Naive thymus-derived CD8-positive, alpha-beta T cell (primary cell): ENCODE data around the gene ZNF532. TPM values are rescaled to one million over a fixed set of nuclear protein-coding genes. Genes with fewer than 3 reads are reported as not detected.
A peak's percentile ranks its signal among the peaks of the same experiment; 100 is the strongest.
"Not testable (repeated sequence)": the region's sequence is repeated elsewhere in the genome, so short reads cannot be mapped to it uniquely, and the experiment has no call there.

Experiments used
- ATAC-seq, 2 donors: fragments of 150-1000 bp; cut with Tn5 transposase in 1 of 2; sonication (Bioruptor Pico), chemical (Tn5 transposase) in 1 of 2; 1 replicate in 1 of 2; 2 replicates in 1 of 2; pipeline ENCODE4 v1.10.0; 2021; ENCODE audit warnings: mild to moderate bottlenecking in 2 of 2, moderate library complexity in 2 of 2
- POLR2A ChIA-PET: fragments of 350-600 bp; sonication (Branson Sonifier 250); formaldehyde crosslinking; loops from one replicate; lab custom pipeline; 2021; ENCODE audit warnings: antibody characterized with exemption; lab: Charles Lee
- DNase-seq, 10 donors: peaks; one replicate each; pipeline versions ENCODE4 v3.0.0 to v3.0.0-alpha.2; 2020 to 2022
- H3K27ac Mint-ChIP-seq, 10 donors: one replicate each; pipeline ENCODE4 v1.8.0; 2020 to 2022; ENCODE audit warnings: mild to moderate bottlenecking in 10 of 10, mixed read lengths in 10 of 10, moderate library complexity in 4 of 10, inconsistent platforms in 1 of 10
- H3K27me3 Mint-ChIP-seq, 5 donors: one replicate each; pipeline ENCODE4 v1.8.0; 2021 to 2022; ENCODE audit warnings: mixed read lengths in 5 of 5
- H3K36me3 Mint-ChIP-seq, 3 donors: one replicate each; pipeline ENCODE4 v1.8.0; 2020 to 2022; ENCODE audit warnings: mixed read lengths in 3 of 3, mild to moderate bottlenecking in 2 of 3, inconsistent platforms in 1 of 3
- H3K4me1 Mint-ChIP-seq, 4 donors: one replicate each; pipeline ENCODE4 v1.8.0; 2021 to 2022; ENCODE audit warnings: mixed read lengths in 4 of 4
- H3K4me3 Mint-ChIP-seq, 10 donors: one replicate each; pipeline ENCODE4 v1.8.0; 2020 to 2022; ENCODE audit warnings: mild to moderate bottlenecking in 10 of 10, mixed read lengths in 10 of 10, moderate library complexity in 6 of 10, inconsistent platforms in 1 of 10
- H3K9me3 Mint-ChIP-seq, 9 donors: one replicate each; pipeline ENCODE4 v1.8.0; 2020 to 2022; ENCODE audit warnings: mixed read lengths in 9 of 9, mild to moderate bottlenecking in 3 of 9, inconsistent platforms in 1 of 9, moderate library complexity in 1 of 9
- polyA plus RNA-seq, 3 donors: library from polyadenylated mRNA; unstranded; fragments of 300-500 nt; fragmentation: Illumina TruSeq; gene quantifications; one replicate each; pipeline ENCODE4 v1.2.3, GENCODE V29; 2021
- total RNA-seq, 8 experiments: library from RNA in 2 of 8; stranded (reverse) in 2 of 8; gene quantifications; one replicate each; pipeline ENCODE4 v1.2.3 and lab custom pipeline; 2021 to 2026

The ZNF532 gene
- total and polyA plus RNA-seq, 5 experiments from 2014 or later, result 0.07 to 7.8 (median 3.8) TPM; not detected in 1

DNA sequence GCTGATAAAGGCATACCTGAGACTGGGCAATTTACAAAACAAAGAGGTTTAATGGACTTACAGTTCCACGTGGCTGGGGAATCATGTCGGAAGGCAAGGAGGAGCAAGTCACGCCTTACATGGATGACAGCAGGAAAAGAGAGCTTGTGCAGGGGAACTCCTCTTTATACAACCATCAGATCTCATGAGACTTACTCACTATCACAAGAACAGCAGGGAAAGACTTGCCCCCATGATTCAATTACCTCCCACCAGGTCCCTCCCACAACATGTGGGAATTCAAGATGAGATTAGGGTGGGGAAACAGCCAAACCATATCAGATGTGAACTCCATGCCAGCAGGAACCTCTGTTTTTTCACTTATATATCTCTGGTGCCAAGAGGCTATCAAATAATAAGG lies 34.8 kb upstream of the ZNF532 start:
- H3K36me3 Mint-ChIP-seq, POLR2A ChIA-PET, H3K4me3 Mint-ChIP-seq, H3K4me1 Mint-ChIP-seq, ATAC-seq, DNase-seq, H3K9me3 Mint-ChIP-seq: not testable (repeated sequence)
- Mint-ChIP-seq H3K27ac (peak overlapping the region in 1 of 10 donors; percentile 57), H3K27me3 (peaks cover 32 to 82% (median 35%) of the 10 kb centered on the region in 5 donors)

DNA sequence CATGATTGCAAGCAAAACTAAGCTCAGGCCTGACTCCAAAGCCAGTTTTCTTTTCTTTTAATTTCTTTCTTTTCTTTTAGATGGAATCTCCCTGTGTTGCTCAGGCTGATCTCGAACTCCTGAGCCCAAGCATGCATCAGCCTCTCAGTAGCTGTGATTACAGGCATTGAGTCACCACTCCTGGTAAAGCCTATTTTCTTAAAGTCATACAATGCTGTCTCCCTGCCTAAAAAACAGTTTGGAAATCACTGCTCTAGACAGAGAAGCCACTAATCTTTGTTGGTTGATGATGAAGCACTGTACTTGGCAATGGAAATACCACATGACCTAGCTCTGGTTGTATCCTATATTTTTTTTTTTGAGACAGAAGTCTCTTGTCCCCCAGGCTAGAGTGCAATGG lies 33.1 kb upstream of the ZNF532 start:
- no peaks in the 10 kb centered on the region for H3K4me1 Mint-ChIP-seq
- H3K4me3 Mint-ChIP-seq, result no peak overlapping the region
- no peak overlapping the region for H3K27ac Mint-ChIP-seq
- peaks cover 0 to 7% (median 0%) of the 10 kb centered on the region in 9 donors for H3K9me3 Mint-ChIP-seq
- H3K27me3 Mint-ChIP-seq, result peaks cover 26 to 74% (median 27%) of the 10 kb centered on the region in 5 donors
- H3K36me3 Mint-ChIP-seq, result no peaks in the 10 kb centered on the region
- POLR2A ChIA-PET, result no interaction called here
- ATAC-seq (no peak), DNase-seq (no peak)

DNA sequence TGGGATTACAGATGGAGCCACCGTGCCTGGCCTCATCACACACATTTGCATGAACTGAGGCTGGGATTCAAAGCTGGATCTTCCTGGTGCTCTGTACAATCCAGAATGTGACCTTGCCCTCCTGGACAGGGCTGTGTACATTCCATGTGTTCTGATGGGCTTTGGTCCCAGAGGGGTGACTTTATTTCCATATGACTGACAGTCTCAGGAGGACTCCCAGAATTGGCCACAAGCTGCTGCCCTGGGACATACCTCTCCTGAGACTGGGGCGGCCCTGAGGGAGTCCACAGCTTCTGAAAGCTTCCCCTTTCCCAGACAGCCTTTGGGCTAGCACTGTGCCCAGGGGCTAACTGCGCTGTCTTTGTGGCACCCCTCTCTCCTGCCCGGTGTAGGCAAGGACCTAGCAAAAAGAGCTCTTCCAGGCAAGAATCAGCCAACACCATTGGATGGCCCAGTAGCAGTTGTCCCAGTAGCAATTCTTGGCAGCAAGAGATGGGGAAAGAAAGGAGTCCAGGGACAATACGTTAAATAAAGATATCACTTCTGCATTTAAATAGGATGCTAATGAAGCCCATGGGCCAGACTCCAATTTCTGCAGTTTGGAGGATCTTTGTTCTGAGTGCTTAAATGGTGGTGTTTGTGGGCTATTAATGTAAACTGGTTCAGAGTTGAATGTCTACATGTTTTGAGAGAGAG lies 26.4 kb upstream of the ZNF532 start:
- Mint-ChIP-seq H3K36me3 (no peaks in the 10 kb centered on the region), H3K27ac (no peak overlapping the region), H3K4me1 (no peaks in the 10 kb centered on the region), H3K4me3 (no peak overlapping the region), H3K9me3 (peaks cover 0 to 4% (median 0%) of the 10 kb centered on the region in 9 donors), H3K27me3 (peaks cover 14 to 69% (median 22%) of the 10 kb centered on the region in 5 donors)
- DNase-seq (no peak), ATAC-seq (no peak)
- POLR2A ChIA-PET, result no interaction called here

DNA sequence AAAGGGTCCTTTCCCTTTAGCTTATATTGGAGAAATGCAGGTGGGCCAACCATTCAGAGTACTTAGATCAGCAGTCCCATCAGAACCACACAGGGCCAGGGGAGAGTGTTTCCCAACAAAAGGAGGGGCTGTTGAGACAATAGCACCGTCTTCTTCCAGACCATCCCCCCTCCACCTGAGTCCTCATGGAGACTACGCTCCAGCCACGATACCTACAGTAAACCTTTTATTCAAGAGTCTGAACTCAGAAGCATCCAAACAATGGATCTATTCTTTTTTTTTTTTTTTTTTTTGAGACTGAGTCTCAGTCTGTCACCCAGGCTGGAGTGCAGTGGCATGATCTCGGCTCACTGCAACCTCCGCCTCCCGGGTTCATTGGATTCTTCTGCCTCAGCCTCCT lies 25.7 kb upstream of the ZNF532 start:
- no peaks in the 10 kb centered on the region for H3K36me3 Mint-ChIP-seq
- peaks cover 0 to 4% (median 0%) of the 10 kb centered on the region in 9 donors for H3K9me3 Mint-ChIP-seq
- H3K27ac Mint-ChIP-seq, result no peak overlapping the region
- H3K4me3 Mint-ChIP-seq, result no peak overlapping the region
- peaks cover 16 to 71% (median 23%) of the 10 kb centered on the region in 5 donors for H3K27me3 Mint-ChIP-seq
- DNase-seq (no peak), ATAC-seq (no peak)
- POLR2A ChIA-PET, result no interaction called here
- no peaks in the 10 kb centered on the region for H3K4me1 Mint-ChIP-seq

DNA sequence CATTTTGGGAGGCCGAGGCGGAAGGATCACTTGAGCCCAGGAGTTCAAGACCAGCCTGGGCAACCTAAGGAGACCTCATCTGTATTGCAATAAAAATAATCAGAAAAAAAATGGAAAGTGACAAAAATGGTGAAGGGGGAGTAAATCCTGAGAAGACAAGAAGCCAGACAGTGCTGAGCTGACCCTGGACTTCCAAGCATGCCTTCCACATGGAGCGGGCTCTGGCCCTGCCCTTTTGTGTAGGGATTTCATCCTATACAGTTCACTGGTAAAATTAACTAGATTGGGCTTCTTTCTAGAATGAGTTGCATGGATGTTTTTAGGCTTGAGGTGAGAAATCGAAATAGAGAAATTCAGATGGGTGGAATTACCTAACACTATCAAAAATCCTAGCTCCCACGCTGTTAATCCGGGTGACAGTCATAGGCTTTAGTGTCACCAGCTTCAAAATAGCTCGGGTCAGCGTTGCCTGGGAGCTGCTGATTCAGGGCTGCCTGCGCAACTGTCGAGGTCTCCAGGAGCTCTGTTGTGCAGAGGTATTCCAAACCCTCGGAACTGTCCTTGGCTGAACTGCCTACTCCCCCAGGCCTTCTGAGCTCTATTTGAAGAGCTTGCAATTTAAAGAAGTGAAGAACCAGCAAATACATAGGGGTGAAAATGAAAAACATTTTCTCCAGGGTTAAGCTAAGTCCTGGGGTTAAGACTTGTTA lies 21.5 kb upstream of the ZNF532 start:
- peaks cover 0 to 5% (median 0%) of the 10 kb centered on the region in 4 donors for H3K4me1 Mint-ChIP-seq
- no peak overlapping the region for H3K4me3 Mint-ChIP-seq
- DNase-seq (no peak), ATAC-seq (no peak)
- POLR2A ChIA-PET, result no interaction called here
- peaks cover 0 to 14% (median 0%) of the 10 kb centered on the region in 9 donors for H3K9me3 Mint-ChIP-seq
- H3K27ac Mint-ChIP-seq, result no peak overlapping the region
- H3K27me3 Mint-ChIP-seq, result peaks cover 39 to 97% (median 43%) of the 10 kb centered on the region in 5 donors
- peaks cover 0 to 4% (median 0%) of the 10 kb centered on the region in 3 donors for H3K36me3 Mint-ChIP-seq

DNA sequence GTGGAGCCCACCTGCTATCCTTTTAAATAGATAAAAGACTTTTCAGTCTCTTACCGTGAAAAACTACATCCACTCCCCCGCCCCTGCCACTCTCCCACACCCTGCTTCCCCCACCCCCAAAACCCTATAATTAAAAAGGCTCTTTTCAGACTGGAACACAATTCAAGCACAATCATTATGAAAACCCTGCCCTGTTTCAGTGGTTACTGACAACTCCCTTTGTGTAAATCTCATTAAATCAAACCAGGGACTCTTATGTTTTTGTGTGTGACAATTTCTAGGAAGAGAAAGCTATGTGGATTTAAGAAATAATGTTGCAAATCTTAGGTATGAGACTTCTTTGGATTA lies 21.0 kb upstream of the ZNF532 start:
- no peak for ATAC-seq
- no peak overlapping the region for H3K4me3 Mint-ChIP-seq
- POLR2A ChIA-PET, result no interaction called here

DNA sequence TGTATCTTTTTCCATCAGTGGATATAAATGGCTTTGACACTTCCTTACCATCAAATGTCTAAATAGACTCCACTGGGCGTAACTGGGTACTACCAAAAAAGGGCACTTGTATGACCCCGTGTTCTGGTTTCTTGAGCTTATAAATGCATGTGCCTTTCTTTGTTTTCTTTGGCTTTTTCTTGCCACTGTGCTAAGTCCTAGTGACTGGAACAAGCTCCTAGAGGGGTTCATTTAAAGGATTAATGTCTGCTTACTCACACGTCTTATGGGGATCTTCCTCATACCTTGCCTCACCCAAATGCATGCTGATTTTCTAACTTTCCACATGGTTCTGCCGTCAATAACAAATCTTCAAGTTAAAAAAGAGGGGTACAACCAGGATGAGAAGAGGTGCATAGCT lies 19.8 kb upstream of the ZNF532 start:
- POLR2A ChIA-PET, result no interaction called here
- Mint-ChIP-seq H3K4me3 (no peak overlapping the region), H3K4me1 (peaks cover 0 to 5% (median 0%) of the 10 kb centered on the region in 4 donors), H3K27ac (no peak overlapping the region), H3K9me3 (peaks cover 0 to 22% (median 0%) of the 10 kb centered on the region in 9 donors), H3K36me3 (peaks cover 0 to 4% (median 0%) of the 10 kb centered on the region in 3 donors), H3K27me3 (peaks cover 47 to 92% (median 52%) of the 10 kb centered on the region in 5 donors)
- ATAC-seq (no peak), DNase-seq (no peak)

More for the DNA sequence above, 21.0 kb upstream of the ZNF532 start:
- Mint-ChIP-seq H3K9me3 (peaks cover 0 to 19% (median 0%) of the 10 kb centered on the region in 9 donors), H3K36me3 (peaks cover 0 to 4% (median 0%) of the 10 kb centered on the region in 3 donors), H3K27me3 (peaks cover 44 to 97% (median 48%) of the 10 kb centered on the region in 5 donors), H3K4me1 (peaks cover 0 to 5% (median 0%) of the 10 kb centered on the region in 4 donors), H3K27ac (no peak overlapping the region)
- no peak for DNase-seq

DNA sequence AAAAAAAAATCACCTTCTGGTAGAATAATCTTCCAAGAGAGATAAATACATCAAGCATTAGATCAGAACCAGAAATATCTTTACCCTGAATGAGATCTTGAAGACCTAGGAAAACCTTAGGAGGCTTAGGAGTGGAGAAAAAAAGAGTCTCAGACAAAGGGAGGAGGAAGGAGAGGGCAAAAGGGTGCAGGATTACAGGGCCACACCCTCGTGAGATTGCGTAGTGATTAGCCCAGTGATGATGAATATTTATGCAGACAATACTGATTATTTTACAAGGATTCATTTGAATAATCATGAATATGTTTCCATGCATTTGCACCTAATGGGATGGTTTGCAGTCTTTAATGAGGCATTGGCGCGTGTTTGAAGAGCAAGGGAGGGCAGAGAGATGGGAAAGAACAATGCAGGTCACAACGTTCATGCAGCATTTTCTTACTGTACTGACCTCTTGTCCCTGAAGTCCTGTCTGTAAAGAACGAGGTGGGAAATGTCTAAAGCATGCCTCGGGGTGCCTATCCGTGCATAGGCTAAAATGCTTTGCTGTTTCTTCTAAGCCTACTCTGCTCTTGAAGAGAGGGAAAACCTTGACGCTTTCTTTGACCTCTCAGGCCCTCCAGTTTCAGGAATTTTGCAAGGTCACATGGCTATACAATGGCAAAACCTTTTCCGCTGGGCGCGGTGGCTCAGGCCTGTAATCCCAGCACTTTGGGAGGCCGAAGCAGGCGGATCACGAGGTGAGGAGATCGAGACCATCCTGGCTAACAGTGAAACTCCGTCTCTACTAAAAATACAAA lies 18.6 kb upstream of the ZNF532 start:
- Mint-ChIP-seq H3K27ac (no peak overlapping the region), H3K4me1 (peaks cover 0 to 5% (median 0%) of the 10 kb centered on the region in 4 donors), H3K27me3 (peaks cover 47 to 92% (median 53%) of the 10 kb centered on the region in 5 donors), H3K9me3 (peaks cover 0 to 22% (median 0%) of the 10 kb centered on the region in 9 donors), H3K4me3 (no peak overlapping the region), H3K36me3 (peaks cover 0 to 4% (median 0%) of the 10 kb centered on the region in 3 donors)
- POLR2A ChIA-PET, result no interaction called here
- no peak for ATAC-seq
- no peak for DNase-seq

DNA sequence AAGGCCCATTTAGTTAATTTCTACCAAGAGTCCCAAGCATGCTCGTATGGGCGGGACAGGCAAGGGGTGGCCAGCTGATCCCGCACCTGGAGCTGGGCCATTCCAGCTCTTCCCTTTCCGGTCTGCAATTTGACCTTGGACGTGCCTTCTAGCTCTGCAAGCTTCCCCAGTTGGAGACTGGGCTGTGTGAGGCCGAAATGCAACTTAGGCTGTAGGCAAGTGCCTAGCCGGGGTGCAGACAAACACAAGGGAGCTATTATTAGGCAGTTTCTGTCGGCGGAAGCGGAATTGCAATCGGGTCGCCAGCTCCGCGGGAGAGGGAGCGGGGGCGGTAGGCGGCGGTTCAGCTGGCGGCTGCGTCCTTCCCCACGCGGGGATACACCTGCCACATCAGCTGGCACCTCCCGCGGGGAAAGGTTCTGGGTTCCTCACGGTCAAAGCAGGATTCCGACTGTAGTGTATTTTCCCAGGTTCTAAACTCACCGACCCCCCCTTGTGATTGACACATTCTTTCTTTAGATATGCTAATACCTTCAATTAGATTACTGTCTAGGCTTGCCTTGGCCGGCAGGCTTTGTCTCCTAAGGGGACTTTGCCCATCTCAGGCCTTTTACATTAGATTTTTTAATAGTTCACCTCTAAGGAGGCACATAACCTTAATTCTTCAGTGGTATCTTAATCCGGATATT lies 17.1 kb upstream of the ZNF532 start:
- no peak overlapping the region for H3K27ac Mint-ChIP-seq
- H3K4me3 Mint-ChIP-seq, result peak overlapping the region in 2 of 10 donors; percentile 19 to 23
- peaks cover 0 to 5% (median 0%) of the 10 kb centered on the region in 4 donors for H3K4me1 Mint-ChIP-seq
- POLR2A ChIA-PET, result interaction anchor here (0.5 to 1.0 kb wide), 2 partner anchors 20 to 51 kb away, joined by 4 to 5 read pairs; no protein-coding TSS in a partner anchor
- peaks cover 0 to 4% (median 0%) of the 10 kb centered on the region in 3 donors for H3K36me3 Mint-ChIP-seq
- peaks cover 51 to 93% (median 52%) of the 10 kb centered on the region in 5 donors for H3K27me3 Mint-ChIP-seq
- DNase-seq, result no peak
- peaks cover 0 to 22% (median 0%) of the 10 kb centered on the region in 9 donors for H3K9me3 Mint-ChIP-seq
- ATAC-seq, result no peak

DNA sequence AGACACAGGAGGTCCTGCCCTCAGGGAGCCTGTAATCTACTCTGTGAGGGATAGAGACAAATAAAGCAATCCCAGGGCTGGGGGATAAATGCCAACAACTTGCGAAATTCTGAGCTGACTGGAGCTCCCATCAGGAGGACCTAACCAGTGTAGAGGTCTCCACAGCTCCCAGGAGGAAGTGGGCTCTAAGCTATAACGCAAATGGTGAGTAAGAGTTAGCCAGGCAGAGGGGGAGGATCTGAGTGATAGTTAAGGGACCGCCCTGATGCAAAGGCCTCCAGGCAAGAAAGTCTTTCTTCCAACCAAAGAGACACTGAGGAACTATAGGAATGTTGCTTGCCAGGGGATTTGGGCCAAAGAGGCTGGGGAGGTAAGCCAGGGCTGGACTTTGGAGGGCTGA lies 16.0 kb upstream of the ZNF532 start:
- POLR2A ChIA-PET, result no interaction called here
- peaks cover 0 to 8% (median 0%) of the 10 kb centered on the region in 3 donors for H3K36me3 Mint-ChIP-seq
- DNase-seq (no peak), ATAC-seq (no peak)
- H3K4me3 Mint-ChIP-seq, result no peak overlapping the region
- peaks cover 51 to 93% (median 55%) of the 10 kb centered on the region in 5 donors for H3K27me3 Mint-ChIP-seq
- H3K4me1 Mint-ChIP-seq, result peaks cover 0 to 5% (median 0%) of the 10 kb centered on the region in 4 donors
- peaks cover 0 to 22% (median 0%) of the 10 kb centered on the region in 9 donors for H3K9me3 Mint-ChIP-seq
- no peak overlapping the region for H3K27ac Mint-ChIP-seq

DNA sequence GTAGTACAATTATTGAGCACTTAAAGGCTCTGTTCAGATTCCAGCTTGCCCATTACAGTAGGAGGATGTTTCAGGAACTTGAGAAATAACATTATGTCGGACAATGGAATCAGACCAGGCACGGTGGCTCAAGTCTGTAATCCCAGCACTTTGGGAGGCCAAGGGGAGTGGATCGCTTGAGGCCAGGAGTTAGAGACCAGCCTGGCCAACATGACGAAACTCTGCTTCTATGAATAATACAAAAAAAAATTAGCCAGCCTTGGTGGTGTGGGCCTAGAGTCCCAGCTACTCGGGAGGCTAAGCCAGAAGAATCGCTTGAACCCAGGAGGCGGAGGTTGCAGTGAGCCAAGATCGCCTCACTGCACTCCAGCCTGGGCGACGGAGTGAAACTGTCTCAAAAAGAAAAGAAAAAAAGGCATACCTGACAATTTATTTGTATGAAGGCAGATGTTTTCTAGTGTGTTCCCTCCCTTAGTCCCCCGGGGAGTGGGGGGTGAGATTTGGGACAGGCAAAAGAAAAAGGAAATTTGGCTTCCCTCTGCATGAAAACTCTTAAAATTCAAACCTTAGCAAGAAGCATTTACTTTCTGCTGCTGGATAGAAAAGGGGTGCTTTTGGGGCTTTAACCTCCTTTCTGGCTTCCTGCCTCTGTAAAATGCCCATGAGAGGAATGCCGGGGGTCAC lies 13.7 kb upstream of the ZNF532 start:
- Mint-ChIP-seq H3K36me3 (peaks cover 0 to 9% (median 0%) of the 10 kb centered on the region in 3 donors), H3K4me1 (peaks cover 0 to 5% (median 0%) of the 10 kb centered on the region in 4 donors), H3K27me3 (peaks cover 42 to 73% (median 45%) of the 10 kb centered on the region in 5 donors), H3K9me3 (peaks cover 0 to 18% (median 0%) of the 10 kb centered on the region in 9 donors), H3K27ac (no peak overlapping the region), H3K4me3 (no peak overlapping the region)
- POLR2A ChIA-PET, result no interaction called here
- no peak for ATAC-seq
- DNase-seq, result no peak
